T-cell (primary cell): ENCODE results near the gene ZNF148. TPM values are rescaled to one million over a fixed set of nuclear protein-coding genes. Genes with fewer than 3 reads are reported as not detected.
A peak's percentile ranks its signal among the peaks of the same experiment; 100 is the strongest.

Source experiments
- ATAC-seq, 4 experiments: fragments of 200-7000 bp in 3 of 4; fragments of 150-1000 bp in 1 of 4; cut with Tn5 transposase; replicated peaks in 1 of 4; 1 replicate in 3 of 4; 2 replicates in 1 of 4; pipeline ENCODE4 v1.10.0; 2021; ENCODE audit warnings: moderate library complexity in 3 of 4, mild to moderate bottlenecking in 2 of 4, moderate number of reproducible peaks in 1 of 4
- CTCF ChIA-PET, 2 donors: fragments of 300-600 bp; sonication (Branson Sonifier 250); formaldehyde crosslinking; loops; one replicate each; lab custom pipeline; 2022; ENCODE audit warnings: antibody characterized with exemption in 2 of 2; lab: Charles Lee
- POLR2A ChIA-PET, 2 donors: fragments of 300-600 bp; sonication (Branson Sonifier 250); formaldehyde crosslinking; loops; one replicate each; lab custom pipeline; 2022; ENCODE audit warnings: antibody characterized with exemption in 2 of 2; lab: Charles Lee
- DNase-seq, 35 experiments: peaks; one replicate each; pipeline versions ENCODE4 v3.0.0 to v3.0.0-alpha.2; 2013 to 2023
- H3K27ac ChIP-seq: one replicate; pipeline ENCODE4 v1.5.1; 2013; ENCODE audit warnings: low read length
- H3K27me3 ChIP-seq, 2 experiments: replicated peaks in 1 of 2; 1 replicate in 1 of 2; 2 replicates in 1 of 2; pipeline versions ENCODE4 v1.6.1 to v1.7.0; 2013; ENCODE audit warnings: low read length in 1 of 2, mixed read lengths in 1 of 2; ENCODE audit not compliant: control insufficient read depth in 2 of 2, insufficient read depth in 2 of 2; ENCODE audit errors: extremely low read depth in 1 of 2
- H3K36me3 ChIP-seq, 2 donors: 1 replicate in 1 of 2; 2 replicates in 1 of 2; pipeline versions ENCODE4 v1.6.1 to v1.7.0; 2013; ENCODE audit warnings: low read length in 1 of 2; ENCODE audit not compliant: control insufficient read depth in 2 of 2, insufficient read depth in 1 of 2; ENCODE audit errors: extremely low read depth in 1 of 2
- H3K4me1 ChIP-seq, 2 experiments: 1 replicate in 1 of 2; 2 replicates in 1 of 2; pipeline versions ENCODE4 v1.6.1 to v1.7.0; 2013; ENCODE audit warnings: low read length in 2 of 2, mixed read lengths in 1 of 2; ENCODE audit not compliant: insufficient read depth in 2 of 2, control insufficient read depth in 1 of 2; ENCODE audit errors: extremely low read depth in 1 of 2
- H3K4me3 ChIP-seq, 2 donors: 1 replicate in 1 of 2; 2 replicates in 1 of 2; pipeline versions ENCODE4 v1.5.1 to v1.7.0; 2013; ENCODE audit warnings: mild to moderate bottlenecking in 2 of 2, low read length in 1 of 2, moderate library complexity in 1 of 2; ENCODE audit not compliant: control insufficient read depth in 1 of 2; ENCODE audit errors: extremely low read depth in 1 of 2
- H3K9me3 ChIP-seq: 2 replicates; pipeline ENCODE4 v1.7.0; 2013
- H3K27ac Mint-ChIP-seq, 2 donors: one replicate each; pipeline ENCODE4 v1.8.0; 2020 to 2021; ENCODE audit warnings: mild to moderate bottlenecking in 2 of 2, mixed read lengths in 2 of 2
- H3K27me3 Mint-ChIP-seq, 2 donors: one replicate each; pipeline ENCODE4 v1.8.0; 2021 to 2022; ENCODE audit warnings: mixed read lengths in 2 of 2
- H3K36me3 Mint-ChIP-seq: one replicate; pipeline ENCODE4 v1.8.0; 2021; ENCODE audit warnings: mixed read lengths
- H3K4me1 Mint-ChIP-seq, 3 donors: one replicate each; pipeline ENCODE4 v1.8.0; 2020 to 2022; ENCODE audit warnings: mixed read lengths in 3 of 3, mild to moderate bottlenecking in 1 of 3
- H3K4me3 Mint-ChIP-seq, 3 donors: one replicate each; pipeline ENCODE4 v1.8.0; 2020 to 2022; ENCODE audit warnings: mild to moderate bottlenecking in 3 of 3, mixed read lengths in 3 of 3, moderate library complexity in 3 of 3
- H3K9me3 Mint-ChIP-seq, 3 donors: one replicate each; pipeline ENCODE4 v1.8.0; 2020 to 2022; ENCODE audit warnings: mixed read lengths in 3 of 3
- WGBS: methylation state at CpG from one replicate; pipeline ENCODE4 v1.1.5; 2013; ENCODE audit warnings: missing lambda C conversion rate; ENCODE audit not compliant: insufficient coverage; 5-methylcytosine and 5-hydroxymethylcytosine counted together
- total RNA-seq, 35 experiments: library from RNA in 6 of 35; stranded (reverse) in 6 of 35; fragments of 120-200 nt in 1 of 35; gene quantifications; one replicate each; pipeline versions ENCODE4 v1.2.1 to v1.2.4 and lab custom pipeline; 2013 to 2026

Gene ZNF148
- total RNA-seq, 5 donors from 2014 or later (not counting 1 experiment from before 2014, with no cell fraction given) = 46.5 to 50.6 (median 50.4) TPM

DNA sequence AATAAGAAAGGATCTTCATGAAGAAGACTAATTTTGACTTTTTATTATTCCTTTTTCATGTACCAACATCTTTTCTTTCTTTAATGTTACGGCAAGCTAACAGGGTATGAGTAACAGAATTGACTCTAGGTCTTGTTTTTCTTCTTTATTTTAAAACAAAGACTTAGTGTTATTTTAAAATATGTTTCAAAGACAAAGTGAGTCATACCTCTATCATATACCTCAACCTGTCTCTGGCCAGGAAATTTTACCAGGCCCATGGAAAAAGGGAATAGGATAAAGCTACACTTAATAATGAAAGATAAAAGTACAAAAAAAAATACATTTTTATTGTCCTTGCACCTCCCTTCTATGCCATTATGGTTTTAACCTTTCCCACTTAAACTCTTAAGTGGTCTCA, 57.4 kb downstream of the ZNF148 start:
- Histone ChIP-seq H3K27me3 (no peaks in the 10 kb centered on the region), H3K4me1 (no peaks in the 10 kb centered on the region), H3K4me3 (no peak overlapping the region), H3K9me3 (no peaks in the 10 kb centered on the region), H3K27ac (no peak overlapping the region), H3K36me3 (peaks cover 0 to 16% of the 10 kb centered on the region in 2 donors)
- H3K27ac Mint-ChIP-seq = peak overlapping the region in 1 of 2 donors; percentile 0
- H3K9me3 Mint-ChIP-seq = peaks cover 0 to 4% (median 0%) of the 10 kb centered on the region in 3 donors
- DNase-seq (no peak), ATAC-seq (no peak)
- no CpG with 5 or more reads among the region's 1 CpG for WGBS
- ChIA-PET POLR2A (no interaction called here), CTCF (interaction anchor here (0.6 to 1.5 kb wide), 3 partner anchors 8 to 11 kb away, joined by 3 to 4 read pairs (median 3); no protein-coding TSS in a partner anchor)
- H3K36me3 Mint-ChIP-seq = peaks cover 29% of the 10 kb centered on the region
- H3K4me3 Mint-ChIP-seq = no peak overlapping the region
- peaks cover 19 to 28% (median 25%) of the 10 kb centered on the region in 3 donors for H3K4me1 Mint-ChIP-seq
- no peaks in the 10 kb centered on the region for H3K27me3 Mint-ChIP-seq

- ChIA-PET CTCF (no interaction called here), POLR2A (no interaction called here)
- H3K9me3 Mint-ChIP-seq = peaks cover 0 to 4% (median 0%) of the 10 kb centered on the region in 3 donors
- no peaks in the 10 kb centered on the region for H3K4me1 ChIP-seq
- no peaks in the 10 kb centered on the region for H3K27me3 ChIP-seq
- ATAC-seq (no peak), DNase-seq (no peak)
- peak overlapping the region; percentile 53 to 62 for H3K27ac Mint-ChIP-seq
- H3K27me3 Mint-ChIP-seq = no peaks in the 10 kb centered on the region
- H3K27ac ChIP-seq = no peak overlapping the region
- H3K4me3 ChIP-seq = no peak overlapping the region
- H3K36me3 ChIP-seq = peaks cover 0 to 14% of the 10 kb centered on the region in 2 donors
- peaks cover 36% of the 10 kb centered on the region for H3K36me3 Mint-ChIP-seq
- H3K4me1 Mint-ChIP-seq = peaks cover 27 to 36% (median 30%) of the 10 kb centered on the region in 3 donors
- no peaks in the 10 kb centered on the region for H3K9me3 ChIP-seq
- H3K4me3 Mint-ChIP-seq = no peak overlapping the region
Measured at GRCh38 chr3:125316949-125317348, 58.2 kb downstream of the ZNF148 start.

DNA sequence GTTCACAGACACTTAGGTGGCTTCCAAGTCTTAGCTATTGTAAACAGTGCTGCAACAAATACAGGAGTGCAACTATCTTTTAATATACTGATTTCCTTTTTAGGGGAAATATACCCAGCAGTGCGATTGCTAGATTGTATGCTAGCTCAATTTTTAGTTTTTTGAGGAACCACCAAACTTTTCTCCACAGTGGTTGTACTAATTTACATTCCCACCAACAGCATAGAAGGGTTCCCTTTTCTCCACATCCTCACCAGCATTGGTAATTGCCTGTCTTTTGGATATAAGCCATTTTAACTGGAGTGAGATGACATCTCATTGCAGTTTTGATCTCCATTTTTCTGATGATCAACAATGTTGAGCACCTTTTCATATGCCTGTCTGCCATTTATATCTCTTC, 58.9 kb downstream of the ZNF148 start:
- CTCF ChIA-PET = no interaction called here
- Mint-ChIP-seq H3K27ac (peak overlapping the region; percentile 8 to 53), H3K9me3 (peaks cover 0 to 4% (median 0%) of the 10 kb centered on the region in 3 donors), H3K4me3 (no peak overlapping the region), H3K4me1 (peaks cover 34 to 41% (median 38%) of the 10 kb centered on the region in 3 donors), H3K36me3 (peaks cover 33% of the 10 kb centered on the region), H3K27me3 (no peaks in the 10 kb centered on the region)
- H3K36me3 ChIP-seq = peaks cover 0 to 14% of the 10 kb centered on the region in 2 donors
- no peak overlapping the region for H3K27ac ChIP-seq
- DNase-seq (no peak), ATAC-seq (no peak)
- POLR2A ChIA-PET = no interaction called here
- H3K27me3 ChIP-seq = no peaks in the 10 kb centered on the region
- peaks cover 0 to 4% of the 10 kb centered on the region in 2 experiments for H3K4me1 ChIP-seq
- no peak overlapping the region for H3K4me3 ChIP-seq
- H3K9me3 ChIP-seq = no peaks in the 10 kb centered on the region
- 80% methylated on average over 1 of the region's 1 CpG for WGBS

- Histone ChIP-seq H3K27me3 (no peaks in the 10 kb centered on the region), H3K27ac (no peak overlapping the region), H3K36me3 (peaks cover 0 to 9% of the 10 kb centered on the region in 2 donors), H3K9me3 (no peaks in the 10 kb centered on the region), H3K4me3 (no peak overlapping the region), H3K4me1 (peaks cover 7 to 9% of the 10 kb centered on the region in 2 experiments)
- Mint-ChIP-seq H3K27ac (peak overlapping the region; percentile 75 to 78), H3K4me1 (peaks cover 50 to 57% (median 52%) of the 10 kb centered on the region in 3 donors), H3K27me3 (no peaks in the 10 kb centered on the region), H3K9me3 (peaks cover 0 to 4% (median 0%) of the 10 kb centered on the region in 3 donors), H3K36me3 (peaks cover 40% of the 10 kb centered on the region), H3K4me3 (no peak overlapping the region)
- ChIA-PET POLR2A (no interaction called here), CTCF (interaction anchor here in 1 of 2 donors (0.7 kb wide), 1 partner anchor 9 kb away, joined by 3 read pairs; no protein-coding TSS in a partner anchor)
- peak in 1 of 35 experiments; percentile 8 for DNase-seq
- 63% methylated on average over 1 of the region's 6 CpGs for WGBS
- no peak for ATAC-seq
Measured at GRCh38 chr3:125313060-125313635, 62.0 kb downstream of the ZNF148 start.

- Histone ChIP-seq H3K27me3 (no peaks in the 10 kb centered on the region), H3K27ac (peak overlapping the region; percentile 70), H3K4me3 (peak overlapping the region; percentile 51 to 71), H3K4me1 (peaks cover 7 to 9% of the 10 kb centered on the region in 2 experiments), H3K9me3 (no peaks in the 10 kb centered on the region), H3K36me3 (peaks cover 3 to 6% of the 10 kb centered on the region in 2 donors)
- POLR2A ChIA-PET = interaction anchor here in 1 of 2 donors (0.7 kb wide), 2 partner anchors 31 to 690 kb away, joined by 3 to 4 read pairs; no protein-coding TSS in a partner anchor
- H3K36me3 Mint-ChIP-seq = peaks cover 34% of the 10 kb centered on the region
- peak; percentile 88 to 92 (median 89) for ATAC-seq
- peak overlapping the region; percentile 93 to 97 for H3K27ac Mint-ChIP-seq
- H3K4me3 Mint-ChIP-seq = peak overlapping the region; percentile 82 to 88 (median 85)
- CTCF ChIA-PET = interaction anchor here (0.5 to 1.0 kb wide), 4 partner anchors 8 to 129 kb away, joined by 3 to 7 read pairs (median 4); no protein-coding TSS in a partner anchor
- no peaks in the 10 kb centered on the region for H3K27me3 Mint-ChIP-seq
- WGBS = 11% methylated on average over 3 of the region's 5 CpGs
- peaks cover 56 to 68% (median 56%) of the 10 kb centered on the region in 3 donors for H3K4me1 Mint-ChIP-seq
- peak in 34 of 35 experiments; percentile 5 to 59 (median 34) for DNase-seq
- no peaks in the 10 kb centered on the region for H3K9me3 Mint-ChIP-seq
Measured at GRCh38 chr3:125310623-125311081, 64.5 kb downstream of the ZNF148 start.

GRCh38 chr3:125309476-125309875, 65.6 kb downstream of the ZNF148 start:
- H3K4me3 ChIP-seq = no peak overlapping the region
- Mint-ChIP-seq H3K27me3 (no peaks in the 10 kb centered on the region), H3K36me3 (peaks cover 36% of the 10 kb centered on the region), H3K9me3 (no peaks in the 10 kb centered on the region), H3K27ac (peak overlapping the region; percentile 18 to 70), H3K4me3 (peak overlapping the region; percentile 13 to 82 (median 34)), H3K4me1 (peaks cover 63 to 70% (median 65%) of the 10 kb centered on the region in 3 donors)
- DNase-seq = no peak
- WGBS = 100% methylated on average over 6 of the region's 9 CpGs
- CTCF ChIA-PET = interaction anchor here in 1 of 2 donors (0.6 kb wide), 1 partner anchor 8 kb away, joined by 4 read pairs; no protein-coding TSS in a partner anchor
- H3K27ac ChIP-seq = no peak overlapping the region
- peaks cover 6 to 7% of the 10 kb centered on the region in 2 donors for H3K36me3 ChIP-seq
- no peak for ATAC-seq
- H3K4me1 ChIP-seq = peaks cover 7 to 9% of the 10 kb centered on the region in 2 experiments
- H3K9me3 ChIP-seq = no peaks in the 10 kb centered on the region
- H3K27me3 ChIP-seq = no peaks in the 10 kb centered on the region
- POLR2A ChIA-PET = no interaction called here
